IMR-90 (cell line): ENCODE results near the gene CHD2.

Experiments used
- CEBPB ChIP-seq: IDR thresholded peaks from 2 replicates; pipeline ENCODE4 v1.6.1; 2012; ENCODE audit warnings: low read depth, low read length, improper control_type of control experiment
- CHD1 ChIP-seq: IDR thresholded peaks from 2 replicates; pipeline ENCODE4 v1.6.1; 2012; ENCODE audit warnings: low read depth, low read length, improper control_type of control experiment
- MAFK ChIP-seq: IDR thresholded peaks from 2 replicates; pipeline ENCODE4 v1.6.1; 2012; ENCODE audit warnings: low read depth, low read length, improper control_type of control experiment
- MAZ ChIP-seq: IDR thresholded peaks from 2 replicates; pipeline ENCODE4 v1.6.1; 2012; ENCODE audit warnings: low read depth, mild to moderate bottlenecking, low read length, improper control_type of control experiment, moderate library complexity, borderline replicate concordance
- POLR2A ChIP-seq: IDR thresholded peaks from 2 replicates; pipeline ENCODE4 v1.6.1; 2012; ENCODE audit warnings: mild to moderate bottlenecking, low read depth, low read length
- RCOR1 ChIP-seq: IDR thresholded peaks from 2 replicates; pipeline ENCODE4 v1.6.1; 2012; ENCODE audit warnings: mild to moderate bottlenecking, low read length, improper control_type of control experiment; ENCODE audit not compliant: insufficient replicate concordance
- RFX5 ChIP-seq: IDR thresholded peaks from 2 replicates; pipeline ENCODE4 v1.8.0; 2012; ENCODE audit warnings: low read depth, mild to moderate bottlenecking, low read length, moderate library complexity
- TF ChIP-seq, protein P1 (sequence below): conservative IDR thresholded peaks from 2 replicates; pipeline ENCODE4 v1.5.1; 2012; ENCODE audit warnings: mild to moderate bottlenecking, low read depth, low read length, improper control_type of control experiment
- TF ChIP-seq, protein P2 (sequence below): fragments of 150-350 bp; IDR thresholded peaks from 2 replicates; pipeline ENCODE4 v1.6.1; 2016; ENCODE audit warnings: low read depth, mild to moderate bottlenecking, low read length, moderate library complexity, borderline replicate concordance

GRCh38 chr15:92877000-92877399 is 23.1 kb upstream of the CHD2 start:
- TF ChIP-seq, protein P1, sequence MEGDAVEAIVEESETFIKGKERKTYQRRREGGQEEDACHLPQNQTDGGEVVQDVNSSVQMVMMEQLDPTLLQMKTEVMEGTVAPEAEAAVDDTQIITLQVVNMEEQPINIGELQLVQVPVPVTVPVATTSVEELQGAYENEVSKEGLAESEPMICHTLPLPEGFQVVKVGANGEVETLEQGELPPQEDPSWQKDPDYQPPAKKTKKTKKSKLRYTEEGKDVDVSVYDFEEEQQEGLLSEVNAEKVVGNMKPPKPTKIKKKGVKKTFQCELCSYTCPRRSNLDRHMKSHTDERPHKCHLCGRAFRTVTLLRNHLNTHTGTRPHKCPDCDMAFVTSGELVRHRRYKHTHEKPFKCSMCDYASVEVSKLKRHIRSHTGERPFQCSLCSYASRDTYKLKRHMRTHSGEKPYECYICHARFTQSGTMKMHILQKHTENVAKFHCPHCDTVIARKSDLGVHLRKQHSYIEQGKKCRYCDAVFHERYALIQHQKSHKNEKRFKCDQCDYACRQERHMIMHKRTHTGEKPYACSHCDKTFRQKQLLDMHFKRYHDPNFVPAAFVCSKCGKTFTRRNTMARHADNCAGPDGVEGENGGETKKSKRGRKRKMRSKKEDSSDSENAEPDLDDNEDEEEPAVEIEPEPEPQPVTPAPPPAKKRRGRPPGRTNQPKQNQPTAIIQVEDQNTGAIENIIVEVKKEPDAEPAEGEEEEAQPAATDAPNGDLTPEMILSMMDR = no peak
- no peak for TF ChIP-seq RCOR1
- TF ChIP-seq POLR2A = no peak
- TF ChIP-seq RFX5 = no peak
- TF ChIP-seq CEBPB = no peak
- no peak for TF ChIP-seq CHD1
- TF ChIP-seq, protein P2, sequence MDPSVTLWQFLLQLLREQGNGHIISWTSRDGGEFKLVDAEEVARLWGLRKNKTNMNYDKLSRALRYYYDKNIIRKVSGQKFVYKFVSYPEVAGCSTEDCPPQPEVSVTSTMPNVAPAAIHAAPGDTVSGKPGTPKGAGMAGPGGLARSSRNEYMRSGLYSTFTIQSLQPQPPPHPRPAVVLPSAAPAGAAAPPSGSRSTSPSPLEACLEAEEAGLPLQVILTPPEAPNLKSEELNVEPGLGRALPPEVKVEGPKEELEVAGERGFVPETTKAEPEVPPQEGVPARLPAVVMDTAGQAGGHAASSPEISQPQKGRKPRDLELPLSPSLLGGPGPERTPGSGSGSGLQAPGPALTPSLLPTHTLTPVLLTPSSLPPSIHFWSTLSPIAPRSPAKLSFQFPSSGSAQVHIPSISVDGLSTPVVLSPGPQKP = no peak
- no peak for TF ChIP-seq MAZ
- no peak for TF ChIP-seq MAFK
